Liver (tissue), 9 donors: ENCODE measurements around the gene PRKAA1. TPM values are rescaled to one million over a fixed set of nuclear protein-coding genes. Genes with fewer than 3 reads are reported as not detected.

Experiments used
- DNase-seq: peaks from one replicate; pipeline ENCODE4 v3.0.0-alpha.2; 2017; ENCODE audit warnings: low spot score
- H3K27ac ChIP-seq, 2 donors: one replicate each; pipeline ENCODE4 v1.7.0; 2013; ENCODE audit warnings: inconsistent platforms in 2 of 2, low read length in 2 of 2, control low read depth in 1 of 2, low read depth in 1 of 2, mild to moderate bottlenecking in 1 of 2
- H3K27me3 ChIP-seq, 4 donors: one replicate each; pipeline versions ENCODE4 v1.6.1 to v1.7.0; 2013; ENCODE audit warnings: low read length in 3 of 4, inconsistent platforms in 1 of 4, mild to moderate bottlenecking in 1 of 4, moderate library complexity in 1 of 4; ENCODE audit not compliant: control insufficient read depth in 4 of 4, insufficient read depth in 4 of 4
- H3K36me3 ChIP-seq, 4 donors: one replicate each; pipeline versions ENCODE4 v1.6.1 to v1.7.0; 2013; ENCODE audit warnings: low read length in 3 of 4, mild to moderate bottlenecking in 3 of 4, low read depth in 1 of 4, moderate library complexity in 1 of 4; ENCODE audit not compliant: control insufficient read depth in 4 of 4, insufficient read depth in 3 of 4
- H3K4me1 ChIP-seq, 4 donors: one replicate each; pipeline versions ENCODE4 v1.6.1 to v1.7.0; 2013; ENCODE audit warnings: low read length in 3 of 4, mild to moderate bottlenecking in 3 of 4, moderate library complexity in 1 of 4; ENCODE audit not compliant: control insufficient read depth in 4 of 4, insufficient read depth in 4 of 4
- H3K4me3 ChIP-seq, 3 donors: one replicate each; pipeline versions ENCODE4 v1.6.1 to v1.7.0; 2013; ENCODE audit warnings: low read length in 3 of 3, control low read depth in 1 of 3, low read depth in 1 of 3, mild to moderate bottlenecking in 1 of 3
- H3K9ac ChIP-seq, 2 donors: one replicate each; pipeline ENCODE4 v1.7.0; 2013; ENCODE audit warnings: low read length in 2 of 2, mild to moderate bottlenecking in 2 of 2, moderate library complexity in 2 of 2, control low read depth in 1 of 2, low read depth in 1 of 2
- H3K9me3 ChIP-seq, 4 donors: one replicate each; pipeline versions ENCODE4 v1.6.1 to v1.7.0; 2013; ENCODE audit warnings: low read length in 3 of 4; ENCODE audit not compliant: control insufficient read depth in 4 of 4
- CTCF ChIP-seq: fragments of 150-350 bp; IDR thresholded peaks from 2 replicates; pipeline ENCODE4 v1.5.1; 2017; ENCODE audit warnings: improper control_type of control experiment, low read depth, low read length; ENCODE audit not compliant: missing input control
- EGR1 ChIP-seq, 2 donors: IDR thresholded peaks; 2 replicates each; pipeline ENCODE4 v1.6.1; 2016 to 2018; ENCODE audit warnings: antibody characterized with exemption in 2 of 2, low read depth in 2 of 2
- FOXA1 ChIP-seq: IDR thresholded peaks from 2 replicates; pipeline ENCODE4 v1.6.1; 2016; ENCODE audit warnings: antibody characterized with exemption
- FOXA2 ChIP-seq: IDR thresholded peaks from 2 replicates; pipeline ENCODE4 v1.6.1; 2016; ENCODE audit warnings: antibody characterized with exemption
- GABPA ChIP-seq, 2 donors: IDR thresholded peaks in 1 of 2; conservative IDR thresholded peaks in 1 of 2; 2 replicates each; pipeline ENCODE4 v1.6.1; 2016; ENCODE audit warnings: antibody characterized with exemption in 2 of 2, mild to moderate bottlenecking in 1 of 2, moderate library complexity in 1 of 2
- HNF4A ChIP-seq, 2 donors: conservative IDR thresholded peaks; 2 replicates each; pipeline ENCODE4 v1.6.1; 2016; ENCODE audit warnings: antibody characterized with exemption in 2 of 2, mild to moderate bottlenecking in 2 of 2
- HNF4G ChIP-seq: IDR thresholded peaks from 2 replicates; pipeline ENCODE4 v1.6.1; 2016; ENCODE audit warnings: antibody characterized with exemption
- JUND ChIP-seq, 2 donors: IDR thresholded peaks; 2 replicates each; pipeline ENCODE4 v1.6.1; 2016; ENCODE audit warnings: antibody characterized with exemption in 2 of 2
- MAX ChIP-seq: IDR thresholded peaks from 2 replicates; pipeline ENCODE4 v1.6.1; 2016; ENCODE audit warnings: antibody characterized with exemption
- NR2F2 ChIP-seq: IDR thresholded peaks from 2 replicates; pipeline ENCODE4 v1.6.1; 2016; ENCODE audit warnings: antibody characterized with exemption
- RAD21 ChIP-seq, 2 donors: IDR thresholded peaks; 2 replicates each; pipeline ENCODE4 v1.6.1; 2016; ENCODE audit warnings: antibody characterized with exemption in 2 of 2, mild to moderate bottlenecking in 2 of 2
- REST ChIP-seq: IDR thresholded peaks from 2 replicates; pipeline ENCODE4 v1.6.1; 2016; ENCODE audit warnings: antibody characterized with exemption, mild to moderate bottlenecking
- SP1 ChIP-seq: IDR thresholded peaks from 2 replicates; pipeline ENCODE4 v1.6.1; 2018; ENCODE audit warnings: antibody characterized with exemption, mild to moderate bottlenecking
- TAF1 ChIP-seq: conservative IDR thresholded peaks from 2 replicates; pipeline ENCODE4 v1.6.1; 2016; ENCODE audit warnings: antibody characterized with exemption, mild to moderate bottlenecking
- ZBTB33 ChIP-seq: IDR thresholded peaks from 2 replicates; pipeline ENCODE4 v1.6.1; 2016; ENCODE audit warnings: antibody characterized with exemption
- WGBS: extraction: QIAGEN DNeasy Blood & Tissue Kit; methylation state at CpG from one replicate; pipeline ENCODE4 v1.1.7; 2013; 5-methylcytosine and 5-hydroxymethylcytosine counted together
- polyA plus RNA-seq, 2 donors: library from polyadenylated mRNA; stranded (reverse) in 1 of 2; unstranded in 1 of 2; fragments of 200-250 nt in 1 of 2; fragments of >200 nt in 1 of 2; fragmentation: Nextera tagmentation in 1 of 2; extraction: Ambion mirVana in 1 of 2; gene quantifications; one replicate each; pipeline versions ENCODE4 v1.2.1 to v1.2.3, GENCODE V29; 2013 to 2015
- total RNA-seq, 2 donors: library from RNA; depleted of rRNA; stranded (reverse); fragments of >200 nt; gene quantifications; one replicate each; pipeline ENCODE4 v1.2.3, GENCODE V29; 2014
- donor health status: healthy.
- donor health status: healthy.
- donor health status: healthy.
- donor health status: healthy.
- donor health status: healthy.

The PRKAA1 gene
- total and polyA plus RNA-seq, 4 donors, result 23.7 to 105 (median 42.4) TPM

GRCh38 chr5:40828021-40828631 is 30.0 kb upstream of the PRKAA1 start:
- peaks cover 0 to 2% (median under 1%) of the 10 kb centered on the region in 4 donors for H3K4me1 ChIP-seq
- H3K27me3 ChIP-seq, result no peaks in the 10 kb centered on the region
- no peak for DNase-seq
- H3K27ac ChIP-seq, result no peak overlapping the region
- no peak overlapping the region for H3K9ac ChIP-seq
- TF ChIP-seq NR2F2, result no peak
- TF ChIP-seq EGR1 (IDR thresholded peaks at IDR 0.05; ENCODE audit: low read depth in 2 of 2), result no peak
- no peaks in the 10 kb centered on the region for H3K9me3 ChIP-seq
- H3K36me3 ChIP-seq, result peaks cover 17 to 64% (median 58%) of the 10 kb centered on the region in 4 donors
- H3K4me3 ChIP-seq, result no peak overlapping the region
- 95% methylated on average over 3 of the region's 3 CpGs for WGBS

GRCh38 chr5:40827188-40827977 is 29.2 kb upstream of the PRKAA1 start:
- Histone ChIP-seq H3K9ac (no peak overlapping the region), H3K36me3 (peaks cover 17 to 56% (median 53%) of the 10 kb centered on the region in 4 donors), H3K4me3 (no peak overlapping the region), H3K27ac (no peak overlapping the region), H3K4me1 (no peaks in the 10 kb centered on the region), H3K9me3 (no peaks in the 10 kb centered on the region), H3K27me3 (no peaks in the 10 kb centered on the region)
- 93% methylated on average over 14 of the region's 14 CpGs for WGBS
- TF ChIP-seq ZBTB33 (no peak), EGR1 (IDR thresholded peaks at IDR 0.05; ENCODE audit: low read depth in 2 of 2) (no peak), HNF4A (conservative IDR thresholded peaks at IDR 0.05) (no peak)
- DNase-seq, result no peak

GRCh38 chr5:40826489-40827187 is 28.5 kb upstream of the PRKAA1 start:
- Histone ChIP-seq H3K27ac (no peak overlapping the region), H3K36me3 (peaks cover 17 to 49% (median 46%) of the 10 kb centered on the region in 4 donors), H3K4me3 (no peak overlapping the region), H3K9ac (no peak overlapping the region), H3K27me3 (no peaks in the 10 kb centered on the region), H3K9me3 (no peaks in the 10 kb centered on the region), H3K4me1 (no peaks in the 10 kb centered on the region)
- WGBS, result 95% methylated on average over 5 of the region's 5 CpGs
- no peak for DNase-seq
- no peak for TF ChIP-seq FOXA1
- no peak for TF ChIP-seq TAF1
- TF ChIP-seq GABPA (IDR thresholded peaks at IDR 0.05 in 1 of 2, conservative IDR thresholded peaks at IDR 0.05 in 1 of 2), result no peak
- TF ChIP-seq RAD21 (IDR thresholded peaks at IDR 0.05), result no peak
- no peak for TF ChIP-seq HNF4A (conservative IDR thresholded peaks at IDR 0.05)
- no peak for TF ChIP-seq ZBTB33
- no peak for TF ChIP-seq NR2F2
- TF ChIP-seq HNF4G, result no peak
- no peak for TF ChIP-seq CTCF
- TF ChIP-seq REST, result no peak
- no peak for TF ChIP-seq SP1
- no peak for TF ChIP-seq JUND (IDR thresholded peaks at IDR 0.05)
- TF ChIP-seq MAX, result no peak
- TF ChIP-seq FOXA2, result no peak
